D721Med (cell line): ENCODE data around the gene CBX1.

Experiments
- DNase-seq: peaks from one replicate; pipeline ENCODE4 v3.0.0; 2011; ENCODE audit warnings: low spot score; ENCODE audit not compliant: insufficient read length
- FAIRE-seq: peaks from 2 replicates; lab custom pipeline; 2011; peaks lifted over from hg19 to GRCh38; lab: Jason Lieb, UNC
- CTCF ChIP-seq: IDR thresholded peaks from 2 replicates; pipeline ENCODE4 v1.5.1; 2012; ENCODE audit warnings: mild to moderate bottlenecking, control low read depth; ENCODE audit not compliant: insufficient read depth; ENCODE audit errors: missing control alignments

Gene CBX1

GRCh38 chr17:48028736-48029135 lies 72.5 kb downstream of the CBX1 start:
- no peak for DNase-seq
- FAIRE-seq, result no peak
- TF ChIP-seq CTCF, result no peak

GRCh38 chr17:48027322-48027981 lies 73.8 kb downstream of the CBX1 start:
- no peak for FAIRE-seq
- TF ChIP-seq CTCF, result no peak
- DNase-seq, result no peak

GRCh38 chr17:48026502-48027321 lies 74.6 kb downstream of the CBX1 start:
- DNase-seq (peak; percentile 71), FAIRE-seq (no peak)
- TF ChIP-seq CTCF, result peak; percentile 98

GRCh38 chr17:48025904-48026501 lies 75.3 kb downstream of the CBX1 start:
- TF ChIP-seq CTCF, result no peak
- FAIRE-seq (no peak), DNase-seq (no peak)

GRCh38 chr17:48025040-48025903 lies 76.0 kb downstream of the CBX1 start:
- TF ChIP-seq CTCF, result peak; percentile 83
- FAIRE-seq, result no peak

GRCh38 chr17:48024149-48025039 lies 76.9 kb downstream of the CBX1 start:
- TF ChIP-seq CTCF, result no peak
- FAIRE-seq (no peak), DNase-seq (no peak)

More at GRCh38 chr17:48025040-48025903, 76.0 kb downstream of the CBX1 start:
- DNase-seq, result peak; percentile 85
